CD8-positive, alpha-beta memory T cell (primary cell): ENCODE measurements around the gene SMAD9. TPM values are rescaled to one million over a fixed set of nuclear protein-coding genes. Genes with fewer than 3 reads are reported as not detected.

Experiments
- CTCF ChIA-PET: fragments of 350-600 bp; sonication (Branson Sonifier 250); formaldehyde crosslinking; loops from one replicate; lab custom pipeline; 2021; ENCODE audit warnings: antibody characterized with exemption; lab: Charles Lee
- POLR2A ChIA-PET: fragments of 350-600 bp; sonication (Branson Sonifier 250); formaldehyde crosslinking; loops from one replicate; lab custom pipeline; 2021; ENCODE audit warnings: antibody characterized with exemption; lab: Charles Lee
- DNase-seq, 5 donors: peaks; one replicate each; pipeline versions ENCODE4 v3.0.0 to v3.0.0-alpha.2; 2020 to 2022; ENCODE audit warnings: mixed read lengths in 1 of 5
- H3K27ac ChIP-seq: one replicate; pipeline ENCODE4 v1.7.0; 2013; ENCODE audit warnings: low read depth, mild to moderate bottlenecking, low read length, moderate library complexity
- H3K27me3 ChIP-seq: 2 replicates; pipeline ENCODE4 v1.7.0; 2013; ENCODE audit warnings: low read length, mild to moderate bottlenecking; ENCODE audit not compliant: insufficient read depth, poor library complexity, severe bottlenecking
- H3K36me3 ChIP-seq: 2 replicates; pipeline ENCODE4 v1.7.0; 2013; ENCODE audit warnings: mild to moderate bottlenecking, low read length, moderate library complexity; ENCODE audit not compliant: insufficient read depth
- H3K4me1 ChIP-seq: 2 replicates; pipeline ENCODE4 v1.7.0; 2013; ENCODE audit warnings: mild to moderate bottlenecking, low read length, moderate library complexity; ENCODE audit not compliant: insufficient read depth
- H3K4me3 ChIP-seq: 2 replicates; pipeline ENCODE4 v1.7.0; 2013; ENCODE audit warnings: mild to moderate bottlenecking, low read length
- H3K9me3 ChIP-seq: 2 replicates; pipeline ENCODE4 v1.7.0; 2013; ENCODE audit warnings: mild to moderate bottlenecking, low read length
- H3K27ac Mint-ChIP-seq, 8 donors: one replicate each; pipeline ENCODE4 v1.8.0; 2020 to 2021; ENCODE audit warnings: mixed read lengths in 8 of 8, mild to moderate bottlenecking in 6 of 8, inconsistent platforms in 3 of 8, moderate library complexity in 3 of 8
- H3K27me3 Mint-ChIP-seq, 2 donors: one replicate each; pipeline ENCODE4 v1.8.0; 2020 to 2021; ENCODE audit warnings: mixed read lengths in 2 of 2, mild to moderate bottlenecking in 1 of 2, moderate library complexity in 1 of 2
- H3K36me3 Mint-ChIP-seq, 3 donors: one replicate each; pipeline ENCODE4 v1.8.0; 2020 to 2021; ENCODE audit warnings: mixed read lengths in 3 of 3, inconsistent platforms in 1 of 3, mild to moderate bottlenecking in 1 of 3
- H3K4me1 Mint-ChIP-seq, 3 donors: one replicate each; pipeline ENCODE4 v1.8.0; 2020 to 2021; ENCODE audit warnings: mixed read lengths in 3 of 3, inconsistent platforms in 1 of 3, mild to moderate bottlenecking in 1 of 3
- H3K4me3 Mint-ChIP-seq, 7 donors: one replicate each; pipeline ENCODE4 v1.8.0; 2020 to 2021; ENCODE audit warnings: mixed read lengths in 7 of 7, mild to moderate bottlenecking in 6 of 7, moderate library complexity in 4 of 7, inconsistent platforms in 2 of 7
- H3K9me3 Mint-ChIP-seq, 5 donors: one replicate each; pipeline ENCODE4 v1.8.0; 2020 to 2022; ENCODE audit warnings: mixed read lengths in 5 of 5, mild to moderate bottlenecking in 3 of 5, moderate library complexity in 2 of 5, inconsistent platforms in 1 of 5
- polyA plus RNA-seq: library from polyadenylated mRNA; unstranded; fragments of 300-500 nt; fragmentation: Illumina TruSeq; gene quantifications from one replicate; pipeline ENCODE4 v1.2.3, GENCODE V29; 2021
- total RNA-seq, 2 experiments: library from RNA; stranded (reverse); gene quantifications; one replicate each; pipeline ENCODE4 v1.2.3, GENCODE V29; 2021

SMAD9 gene
- total and polyA plus RNA-seq, 3 experiments from 2014 or later = not detected

GRCh38 chr13:36804588-36804987 lies 115.5 kb downstream of the SMAD9 start:
- CTCF ChIA-PET = no interaction called here

GRCh38 chr13:36801035-36801434 lies 119.0 kb downstream of the SMAD9 start:
- Histone ChIP-seq H3K4me3 (no peak overlapping the region), H3K27ac (no peak overlapping the region), H3K4me1 (no peaks in the 10 kb centered on the region), H3K36me3 (no peaks in the 10 kb centered on the region), H3K27me3 (no peaks in the 10 kb centered on the region), H3K9me3 (no peaks in the 10 kb centered on the region)
- no peak overlapping the region for H3K4me3 Mint-ChIP-seq
- H3K36me3 Mint-ChIP-seq = no peaks in the 10 kb centered on the region
- H3K27ac Mint-ChIP-seq = peak overlapping the region in 1 of 8 donors; percentile 25
- H3K9me3 Mint-ChIP-seq = no peaks in the 10 kb centered on the region
- H3K27me3 Mint-ChIP-seq = peaks cover 6 to 67% of the 10 kb centered on the region in 2 donors
- no peaks in the 10 kb centered on the region for H3K4me1 Mint-ChIP-seq
- no peak for DNase-seq
- POLR2A ChIA-PET = no interaction called here
- CTCF ChIA-PET = no interaction called here

More at GRCh38 chr13:36804588-36804987, 115.5 kb downstream of the SMAD9 start:
- no peak overlapping the region for H3K4me3 ChIP-seq
- POLR2A ChIA-PET = no interaction called here
- no peaks in the 10 kb centered on the region for H3K27me3 ChIP-seq
- no peaks in the 10 kb centered on the region for H3K4me1 Mint-ChIP-seq
- no peaks in the 10 kb centered on the region for H3K36me3 Mint-ChIP-seq
- H3K27ac ChIP-seq = no peak overlapping the region
- no peak overlapping the region for H3K4me3 Mint-ChIP-seq
- no peak overlapping the region for H3K27ac Mint-ChIP-seq
- H3K9me3 Mint-ChIP-seq = no peaks in the 10 kb centered on the region
- H3K27me3 Mint-ChIP-seq = peaks cover 4 to 59% of the 10 kb centered on the region in 2 donors
- no peak for DNase-seq
- H3K9me3 ChIP-seq = no peaks in the 10 kb centered on the region
- no peaks in the 10 kb centered on the region for H3K4me1 ChIP-seq
- H3K36me3 ChIP-seq = no peaks in the 10 kb centered on the region

DNA sequence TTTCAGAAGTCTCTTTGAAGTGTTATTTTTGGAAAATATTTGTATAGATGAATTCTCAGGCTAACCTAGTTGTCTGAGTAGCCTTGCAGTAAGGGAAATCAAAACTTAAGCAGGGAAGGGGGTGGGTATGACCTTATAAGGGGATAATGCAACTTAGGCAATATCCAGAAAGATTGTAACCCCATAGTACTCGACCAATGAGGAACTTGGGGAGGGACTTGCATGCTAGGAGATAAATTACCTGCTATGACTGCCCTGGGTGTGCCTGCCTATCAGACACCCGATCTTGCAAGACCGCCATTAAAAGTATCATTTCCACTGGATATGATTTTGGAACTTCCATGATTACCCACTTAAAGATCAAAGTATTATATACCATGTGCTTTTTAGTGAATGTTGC lies 124.0 kb downstream of the SMAD9 start:
- Mint-ChIP-seq H3K4me3 (no peak overlapping the region), H3K36me3 (no peaks in the 10 kb centered on the region), H3K4me1 (no peaks in the 10 kb centered on the region), H3K27me3 (peaks cover 4 to 42% of the 10 kb centered on the region in 2 donors), H3K27ac (no peak overlapping the region), H3K9me3 (no peaks in the 10 kb centered on the region)
- ChIA-PET POLR2A (no interaction called here), CTCF (no interaction called here)
- no peaks in the 10 kb centered on the region for H3K27me3 ChIP-seq
- no peaks in the 10 kb centered on the region for H3K36me3 ChIP-seq
- no peak for DNase-seq
- H3K9me3 ChIP-seq = no peaks in the 10 kb centered on the region
- no peak overlapping the region for H3K4me3 ChIP-seq
- H3K4me1 ChIP-seq = no peaks in the 10 kb centered on the region
- no peak overlapping the region for H3K27ac ChIP-seq

DNA sequence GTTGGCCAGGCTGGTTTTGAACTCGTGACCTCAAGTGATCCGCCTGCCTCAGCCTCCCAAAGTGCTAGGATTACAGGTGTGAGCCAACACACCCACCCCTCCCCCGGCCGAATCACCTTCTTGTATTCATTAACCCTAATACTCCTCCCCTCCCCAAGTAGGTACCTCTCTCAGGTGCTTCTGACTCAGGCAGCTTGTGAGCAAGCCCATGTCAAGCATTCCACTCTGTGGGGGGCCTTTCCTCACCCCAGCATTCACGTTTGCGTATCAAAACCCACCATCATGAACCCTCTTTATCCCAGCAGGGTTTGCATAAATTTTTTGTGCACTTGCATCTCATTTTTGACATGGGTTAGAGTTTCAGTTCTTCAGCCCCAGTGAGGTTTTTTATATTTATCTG lies 124.6 kb downstream of the SMAD9 start:
- ChIA-PET POLR2A (no interaction called here), CTCF (no interaction called here)
- H3K4me1 ChIP-seq = no peaks in the 10 kb centered on the region
- Mint-ChIP-seq H3K4me3 (no peak overlapping the region), H3K4me1 (no peaks in the 10 kb centered on the region), H3K27me3 (peaks cover 4 to 42% of the 10 kb centered on the region in 2 donors), H3K36me3 (no peaks in the 10 kb centered on the region), H3K27ac (no peak overlapping the region), H3K9me3 (no peaks in the 10 kb centered on the region)
- H3K9me3 ChIP-seq = no peaks in the 10 kb centered on the region
- H3K27ac ChIP-seq = no peak overlapping the region
- no peaks in the 10 kb centered on the region for H3K36me3 ChIP-seq
- DNase-seq = no peak
- no peaks in the 10 kb centered on the region for H3K27me3 ChIP-seq
- H3K4me3 ChIP-seq = no peak overlapping the region

Other genes with a start within 250 kb of the SMAD9 start
- not detected for gene SERTM1, start 246.2 kb downstream of the SMAD9 start, total RNA-seq
- gene SERTM1, start 246.2 kb downstream of the SMAD9 start, polyA plus RNA-seq = not detected
- gene RFXAP, start 101.0 kb downstream of the SMAD9 start, total RNA-seq = 10 to 100 TPM; 10.2 to 11.7 TPM
- gene RFXAP, start 101.0 kb downstream of the SMAD9 start, polyA plus RNA-seq = 3.3 TPM
- gene ALG5, start 79.1 kb upstream of the SMAD9 start, total RNA-seq = 10 to 100 TPM; 46.0 to 47.9 TPM
- gene ALG5, start 79.1 kb upstream of the SMAD9 start, polyA plus RNA-seq = 85.0 TPM
- gene EXOSC8, start 80.5 kb upstream of the SMAD9 start, total RNA-seq = 100 to 1,000 TPM; 148 to 153 TPM
- 47.7 TPM for gene EXOSC8, start 80.5 kb upstream of the SMAD9 start, polyA plus RNA-seq
- gene SUPT20H, start 139.4 kb upstream of the SMAD9 start, total RNA-seq = 10 to 100 TPM; 51.6 to 59.6 TPM
- 55.5 TPM for gene SUPT20H, start 139.4 kb upstream of the SMAD9 start, polyA plus RNA-seq
- not detected for gene CSNK1A1L, start 185.4 kb upstream of the SMAD9 start, total RNA-seq
- gene CSNK1A1L, start 185.4 kb upstream of the SMAD9 start, polyA plus RNA-seq = not detected